WERI-Rb-1 (cell line): Measurements from ENCODE around the gene MX2.

Experiments
- DNase-seq: peaks from one replicate; pipeline ENCODE4 v3.0.0-alpha.2; 2020
- H3K27ac ChIP-seq: fragments of 250-450 bp; sonication (Bioruptor Pico); 2 replicates; pipeline ENCODE4 v1.5.1; 2020; ENCODE audit warnings: mild to moderate bottlenecking, moderate library complexity
- H3K27me3 ChIP-seq: fragments of 250-450 bp; sonication (Bioruptor Pico); 2 replicates; pipeline ENCODE4 v1.5.1; 2021; ENCODE audit warnings: mild to moderate bottlenecking, low read depth, moderate library complexity; ENCODE audit not compliant: insufficient read depth, severe bottlenecking
- H3K36me3 ChIP-seq: fragments of 250-450 bp; sonication (Bioruptor Pico); 2 replicates; pipeline ENCODE4 v1.5.1; 2020; ENCODE audit warnings: mild to moderate bottlenecking, moderate library complexity
- H3K4me3 ChIP-seq: 2 replicates; pipeline ENCODE4 v1.5.1; 2011; ENCODE audit warnings: low read depth, mild to moderate bottlenecking, control low read depth, low read length
- H3K9me3 ChIP-seq: fragments of 250-450 bp; sonication (Bioruptor Pico); 2 replicates; pipeline ENCODE4 v1.5.1; 2021; ENCODE audit warnings: mild to moderate bottlenecking, moderate library complexity; ENCODE audit not compliant: severe bottlenecking
- TF ChIP-seq, protein P1 (sequence below): IDR thresholded peaks from 2 replicates; pipeline ENCODE4 v1.5.1; 2011; ENCODE audit warnings: low read depth, mild to moderate bottlenecking, control low read depth, inconsistent platforms, low read length

Gene MX2

DNA sequence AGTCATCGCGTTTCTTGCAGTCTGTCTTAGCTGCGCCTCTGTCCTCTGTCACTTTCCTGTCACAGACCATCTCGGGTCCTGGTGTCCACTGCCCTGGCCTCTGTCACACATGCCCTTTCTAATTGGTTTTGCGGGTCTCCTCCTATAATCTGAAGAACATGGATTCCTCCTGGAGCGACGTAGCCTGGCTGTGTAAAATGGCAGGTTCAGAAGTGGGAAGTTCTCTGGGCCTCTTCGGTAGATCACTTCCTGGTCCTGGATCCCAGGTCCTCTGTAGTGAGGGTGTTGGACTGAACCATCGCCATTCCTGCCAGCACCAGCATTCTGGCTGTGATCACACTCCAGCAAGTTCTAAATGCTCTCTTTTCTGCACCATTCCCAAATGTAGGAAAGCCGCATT, 44.4 kb upstream of the MX2 start:
- Histone ChIP-seq H3K9me3 (no peaks in the 10 kb centered on the region), H3K4me3 (no peak overlapping the region), H3K27me3 (no peaks in the 10 kb centered on the region), H3K27ac (no peak overlapping the region), H3K36me3 (no peaks in the 10 kb centered on the region)
- TF ChIP-seq, protein P1, sequence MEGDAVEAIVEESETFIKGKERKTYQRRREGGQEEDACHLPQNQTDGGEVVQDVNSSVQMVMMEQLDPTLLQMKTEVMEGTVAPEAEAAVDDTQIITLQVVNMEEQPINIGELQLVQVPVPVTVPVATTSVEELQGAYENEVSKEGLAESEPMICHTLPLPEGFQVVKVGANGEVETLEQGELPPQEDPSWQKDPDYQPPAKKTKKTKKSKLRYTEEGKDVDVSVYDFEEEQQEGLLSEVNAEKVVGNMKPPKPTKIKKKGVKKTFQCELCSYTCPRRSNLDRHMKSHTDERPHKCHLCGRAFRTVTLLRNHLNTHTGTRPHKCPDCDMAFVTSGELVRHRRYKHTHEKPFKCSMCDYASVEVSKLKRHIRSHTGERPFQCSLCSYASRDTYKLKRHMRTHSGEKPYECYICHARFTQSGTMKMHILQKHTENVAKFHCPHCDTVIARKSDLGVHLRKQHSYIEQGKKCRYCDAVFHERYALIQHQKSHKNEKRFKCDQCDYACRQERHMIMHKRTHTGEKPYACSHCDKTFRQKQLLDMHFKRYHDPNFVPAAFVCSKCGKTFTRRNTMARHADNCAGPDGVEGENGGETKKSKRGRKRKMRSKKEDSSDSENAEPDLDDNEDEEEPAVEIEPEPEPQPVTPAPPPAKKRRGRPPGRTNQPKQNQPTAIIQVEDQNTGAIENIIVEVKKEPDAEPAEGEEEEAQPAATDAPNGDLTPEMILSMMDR, result no peak
- DNase-seq, result no peak

DNA sequence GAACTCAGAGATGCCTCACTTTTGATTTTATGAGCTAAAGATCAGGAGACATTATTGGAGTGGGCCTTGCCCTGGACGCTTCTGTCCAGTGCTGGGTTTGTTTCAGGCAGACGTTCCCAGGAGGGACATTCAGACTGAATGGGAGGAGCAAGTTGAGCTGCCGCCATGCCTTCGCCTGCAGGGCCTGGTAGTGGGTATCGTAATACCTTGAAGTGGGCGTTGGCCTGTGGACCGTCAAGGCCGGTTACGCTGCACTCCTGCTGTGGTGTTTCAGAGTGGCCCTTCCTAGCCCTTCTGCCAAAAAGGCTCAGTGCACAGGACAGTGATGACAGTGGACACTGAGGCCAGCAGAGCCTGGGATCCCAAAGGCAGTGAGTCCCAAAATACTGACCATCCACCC, 43.6 kb upstream of the MX2 start:
- Histone ChIP-seq H3K27me3 (no peaks in the 10 kb centered on the region), H3K27ac (no peak overlapping the region), H3K4me3 (no peak overlapping the region), H3K9me3 (no peaks in the 10 kb centered on the region), H3K36me3 (no peaks in the 10 kb centered on the region)
- DNase-seq, result no peak
- TF ChIP-seq, protein P1, result no peak

DNA sequence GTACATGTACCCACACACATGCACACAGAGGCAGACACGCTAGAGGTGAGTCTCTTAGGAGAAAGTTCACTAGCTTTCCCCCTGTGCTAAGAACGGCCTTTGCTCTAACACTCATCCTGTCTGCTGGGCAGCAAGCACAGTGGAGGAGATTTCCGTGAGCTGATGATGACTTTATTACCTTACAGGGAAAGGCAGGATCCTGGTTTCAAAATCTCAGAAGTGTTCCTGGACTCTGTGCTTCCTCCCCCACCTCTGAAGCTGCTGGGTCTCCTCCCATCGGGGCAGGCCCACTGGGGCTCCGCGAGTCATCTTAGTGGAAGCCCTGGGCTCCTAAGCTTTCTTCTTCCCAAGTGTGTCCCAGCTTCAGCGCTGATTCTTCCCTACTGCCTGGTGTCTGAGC, 42.6 kb upstream of the MX2 start:
- no peak for DNase-seq
- no peak overlapping the region for H3K4me3 ChIP-seq
- H3K9me3 ChIP-seq, result no peaks in the 10 kb centered on the region
- H3K36me3 ChIP-seq, result no peaks in the 10 kb centered on the region
- TF ChIP-seq, protein P1, result no peak
- H3K27me3 ChIP-seq, result no peaks in the 10 kb centered on the region
- no peak overlapping the region for H3K27ac ChIP-seq

DNA sequence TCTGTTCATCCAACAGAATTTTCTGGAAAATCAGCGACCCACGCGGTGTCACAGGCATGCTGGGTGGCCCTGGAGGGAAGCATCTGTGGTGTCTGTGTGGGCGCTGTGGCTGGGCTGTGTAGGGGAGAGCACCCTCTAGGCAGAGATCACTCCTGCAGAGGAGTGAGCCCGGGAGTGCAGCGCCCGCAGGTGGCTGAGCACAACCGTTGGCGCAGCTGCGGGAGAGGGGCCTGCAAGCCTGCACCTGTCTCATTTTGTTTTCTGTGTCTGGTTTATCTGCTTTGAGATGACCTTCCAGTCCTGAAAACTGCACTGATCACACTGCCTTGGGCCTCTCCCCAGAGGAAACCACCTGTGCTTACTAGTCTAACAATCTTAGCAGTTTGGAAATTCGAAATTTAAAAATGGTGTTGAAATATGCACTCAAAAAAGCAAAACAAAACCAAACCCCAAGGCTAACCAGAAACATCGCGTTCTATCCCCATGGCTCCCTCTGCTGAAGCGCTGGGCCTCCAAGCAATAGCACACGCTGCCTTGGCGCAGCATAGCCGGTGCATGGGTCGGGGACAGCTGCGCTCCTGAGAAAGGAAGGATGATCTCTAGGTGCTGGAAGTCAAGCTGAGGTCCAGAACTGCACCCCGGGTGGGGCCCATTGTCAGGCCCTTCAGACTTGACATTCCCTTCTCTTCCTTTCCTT, 40.5 kb upstream of the MX2 start:
- no peak for DNase-seq
- no peaks in the 10 kb centered on the region for H3K9me3 ChIP-seq
- no peak overlapping the region for H3K4me3 ChIP-seq
- no peaks in the 10 kb centered on the region for H3K27me3 ChIP-seq
- no peak overlapping the region for H3K27ac ChIP-seq
- H3K36me3 ChIP-seq, result no peaks in the 10 kb centered on the region
- TF ChIP-seq, protein P1, result no peak

DNA sequence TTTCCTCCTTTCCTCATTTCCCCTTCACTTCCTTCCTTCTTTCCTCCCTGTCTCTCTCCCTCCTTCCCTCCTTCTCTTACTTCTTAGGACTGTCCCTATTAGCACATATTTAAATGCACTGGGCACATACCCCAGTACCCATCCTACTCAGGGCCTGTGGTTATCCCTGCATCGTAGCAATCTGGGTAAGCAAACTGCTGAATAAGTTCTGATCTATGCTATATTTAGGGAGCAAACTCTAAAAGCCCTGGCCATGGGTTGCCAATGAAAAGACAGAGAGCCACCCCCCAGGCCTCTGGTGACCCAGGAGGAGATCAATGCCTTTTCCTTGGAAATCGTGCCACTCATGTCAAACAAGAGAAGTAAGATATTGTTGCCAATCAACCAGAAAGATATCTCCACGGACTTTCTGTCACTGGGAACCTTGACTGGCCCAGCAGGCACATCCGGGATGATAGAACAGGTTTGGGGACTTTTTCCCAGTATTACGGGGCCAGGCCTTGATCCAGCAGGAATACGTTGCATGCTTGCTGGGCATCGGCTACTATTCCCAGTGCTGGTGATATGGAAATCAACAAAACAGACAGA, 39.8 kb upstream of the MX2 start:
- DNase-seq, result no peak
- no peaks in the 10 kb centered on the region for H3K27me3 ChIP-seq
- H3K36me3 ChIP-seq, result no peaks in the 10 kb centered on the region
- H3K4me3 ChIP-seq, result no peak overlapping the region
- H3K27ac ChIP-seq, result no peak overlapping the region
- TF ChIP-seq, protein P1, result no peak
- no peaks in the 10 kb centered on the region for H3K9me3 ChIP-seq
